HG03066 (cell line): Measurements from ENCODE around the gene SH3D21.

Source experiments
- ATAC-seq: cut with Tn5 transposase; IDR thresholded peaks from one replicate; pipeline ENCODE4 v1.9.1; 2021; ENCODE audit warnings: low read depth; ENCODE audit not compliant: unreplicated experiment

Gene SH3D21

DNA sequence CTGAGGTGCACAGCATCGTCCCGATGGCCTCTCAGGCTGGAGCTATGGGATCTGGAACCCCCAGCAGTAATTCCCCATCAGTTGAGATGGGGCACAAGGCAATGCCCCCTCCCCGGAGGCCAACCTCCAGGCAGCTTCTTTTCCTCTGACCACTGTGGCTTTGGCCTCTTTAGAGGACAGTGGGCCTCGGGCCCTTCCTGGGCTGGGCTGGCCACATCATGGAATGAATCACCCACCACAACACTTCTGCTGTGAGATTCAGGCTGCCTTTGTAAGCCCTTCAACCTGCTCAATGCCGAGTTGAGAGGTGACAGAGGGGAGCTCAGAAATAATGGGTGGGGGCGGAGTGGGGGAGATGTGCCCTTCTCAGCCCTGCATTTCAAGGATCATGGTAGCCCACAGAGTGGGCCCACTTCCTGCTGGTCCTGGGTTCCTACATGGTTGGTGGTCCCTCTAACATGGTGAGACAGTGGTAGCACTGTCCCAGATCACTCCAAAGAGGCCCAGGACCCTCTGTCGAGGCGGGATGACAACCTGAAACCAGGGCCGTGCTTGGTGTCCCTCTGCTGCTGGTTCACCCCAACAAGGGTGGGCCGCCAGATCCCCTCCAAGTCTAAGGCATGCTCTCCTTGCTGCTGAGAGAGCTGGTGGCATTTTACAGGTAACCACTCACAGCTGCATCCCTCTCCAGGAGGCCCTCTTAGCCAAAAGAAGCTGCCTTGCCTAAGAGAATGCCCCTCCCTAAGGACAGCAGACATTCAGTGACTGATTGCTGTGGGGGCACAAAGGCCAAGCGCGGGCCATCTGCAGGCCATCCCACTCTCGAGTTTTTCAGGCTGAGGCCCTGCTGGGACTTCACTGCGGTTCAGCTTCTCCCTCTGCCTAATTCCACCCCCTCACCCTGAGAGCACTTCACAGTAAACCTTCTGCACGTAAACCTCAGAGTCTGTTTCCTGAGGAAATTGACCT, 47.0 kb downstream of the SH3D21 start:
- ATAC-seq: no peak

DNA sequence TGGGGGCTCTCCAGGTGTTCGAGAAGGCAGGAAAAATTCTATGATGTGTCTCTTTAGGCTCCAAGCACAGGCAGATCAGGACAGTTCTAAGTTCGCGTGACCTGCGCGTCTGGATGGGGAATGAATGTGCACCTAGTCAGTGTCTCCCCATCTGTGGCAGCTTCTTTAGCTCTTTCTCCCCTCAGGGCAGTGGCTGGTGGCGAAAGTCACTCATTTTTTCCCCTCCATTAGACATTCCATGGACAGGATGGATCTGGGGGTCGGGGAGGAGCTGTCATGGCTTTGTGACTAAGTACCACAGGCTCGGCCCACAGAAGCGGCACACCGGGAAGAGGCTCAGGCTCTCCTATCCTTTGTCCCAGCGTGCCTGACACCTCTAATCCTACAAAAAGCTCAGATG, 48.3 kb downstream of the SH3D21 start:
- no peak for ATAC-seq

DNA sequence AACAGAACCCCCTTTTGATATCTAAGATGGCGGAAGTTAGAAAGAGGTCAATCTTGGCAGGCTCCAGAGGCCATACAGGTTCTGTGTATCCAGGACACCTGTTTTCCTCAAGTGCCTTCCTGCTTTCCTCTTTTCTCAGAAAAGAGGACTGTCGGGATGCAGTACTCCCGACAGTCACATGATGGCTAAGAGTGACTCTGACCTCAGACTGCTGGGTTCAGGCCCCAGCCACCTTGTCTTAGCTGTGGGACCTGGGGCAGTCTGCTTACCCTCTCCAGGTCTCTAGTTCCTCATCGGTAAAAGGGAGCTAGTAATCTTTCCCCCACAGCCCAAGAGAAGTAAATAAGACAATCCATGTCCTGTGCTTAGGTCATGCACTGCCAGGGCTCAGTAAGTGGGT, 49.6 kb downstream of the SH3D21 start:
- no peak for ATAC-seq

DNA sequence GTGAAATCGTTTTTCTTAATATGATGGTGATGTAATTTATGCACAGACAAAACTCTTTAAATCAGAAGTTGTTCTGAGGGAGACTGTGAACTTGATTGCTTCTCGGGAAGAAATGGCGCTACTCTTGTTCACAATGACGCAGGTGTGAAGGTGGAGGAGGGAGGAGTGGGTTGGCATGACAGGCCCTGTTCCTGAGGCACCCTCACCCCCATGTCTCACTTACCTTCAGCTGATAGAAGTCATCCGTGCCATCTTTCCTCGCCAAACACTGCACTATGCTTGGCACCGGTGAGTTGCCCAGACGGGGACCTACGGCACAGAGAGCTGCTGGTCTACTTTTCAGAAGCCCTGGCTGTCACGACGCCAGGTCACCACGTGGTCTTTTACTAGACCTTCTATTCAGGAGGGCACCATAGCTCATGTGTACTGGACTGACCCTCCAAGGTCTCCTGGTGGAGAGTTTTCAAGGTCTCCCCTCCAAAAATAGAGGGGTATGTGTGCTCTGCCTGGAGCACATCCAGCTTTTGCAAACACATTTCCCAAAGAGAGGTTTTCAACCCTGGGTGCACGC, 52.4 kb downstream of the SH3D21 start:
- no peak for ATAC-seq

DNA sequence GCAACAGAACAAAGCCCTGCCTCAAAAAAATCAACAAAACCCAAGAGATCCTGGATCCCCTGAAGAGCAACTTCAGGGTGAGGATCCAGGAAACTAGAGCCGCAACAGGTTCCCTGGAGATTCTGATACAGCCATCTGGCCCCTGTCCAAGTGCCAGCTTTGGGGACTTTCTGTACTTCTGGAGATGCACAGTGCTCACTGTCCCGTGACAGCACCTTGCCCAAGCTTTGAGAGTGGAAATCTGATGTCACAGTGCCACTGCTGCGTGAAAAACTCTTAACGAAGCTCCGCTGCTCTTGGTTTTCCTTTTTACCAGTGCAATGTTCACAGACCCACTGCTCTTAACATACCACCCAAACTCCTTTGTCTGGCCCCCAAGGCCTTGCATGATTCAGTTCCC, 53.2 kb downstream of the SH3D21 start:
- no peak for ATAC-seq

DNA sequence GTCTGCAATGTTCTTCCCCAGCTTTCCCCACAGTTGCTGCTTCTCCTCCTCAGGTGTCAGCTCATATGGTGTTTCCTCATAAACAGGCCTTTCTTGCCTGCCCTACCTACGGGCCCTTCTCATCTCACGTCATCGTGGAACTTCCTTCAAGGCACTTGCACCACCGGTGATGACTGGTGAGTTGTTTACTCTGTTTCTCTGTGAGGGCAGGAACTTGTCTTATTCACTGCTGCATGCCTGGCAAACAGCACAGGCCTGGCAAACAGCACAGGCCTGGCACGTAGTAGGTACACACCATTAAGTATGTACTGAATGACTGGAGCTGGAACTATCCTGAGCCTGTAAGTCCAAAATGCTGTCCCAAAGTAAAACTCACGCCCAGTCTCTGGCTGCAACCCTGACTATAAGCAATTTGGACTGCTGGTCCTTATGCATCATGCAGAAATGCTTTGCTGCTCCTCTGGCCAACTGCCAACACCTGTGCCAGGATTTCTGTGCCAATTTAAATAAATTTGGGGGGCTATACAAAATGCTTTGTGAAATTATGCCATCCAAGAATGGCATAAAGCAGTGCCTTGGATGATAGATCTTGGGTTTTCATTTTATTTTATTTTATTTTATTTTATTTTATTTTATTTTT, 53.9 kb downstream of the SH3D21 start:
- no peak for ATAC-seq

DNA sequence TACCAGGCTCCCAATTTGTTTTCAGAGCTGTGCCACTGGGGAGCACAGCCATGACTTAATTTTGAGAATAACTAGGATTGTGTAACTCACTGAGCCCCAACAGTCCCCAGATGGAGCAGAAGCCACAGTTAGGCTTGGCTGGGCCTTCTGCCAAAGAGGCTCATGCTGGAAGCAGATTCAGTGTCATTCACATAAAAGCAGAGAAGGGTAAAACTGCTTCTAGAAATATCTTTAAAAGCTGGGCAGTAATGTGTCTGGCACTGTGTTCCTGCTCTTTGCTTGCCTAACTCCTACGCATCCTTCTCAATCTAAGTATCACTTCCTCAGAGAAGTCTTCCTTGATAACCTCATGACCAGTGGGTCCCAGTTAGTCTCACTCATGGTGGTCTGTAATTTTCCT, 59.2 kb downstream of the SH3D21 start:
- no peak for ATAC-seq

DNA sequence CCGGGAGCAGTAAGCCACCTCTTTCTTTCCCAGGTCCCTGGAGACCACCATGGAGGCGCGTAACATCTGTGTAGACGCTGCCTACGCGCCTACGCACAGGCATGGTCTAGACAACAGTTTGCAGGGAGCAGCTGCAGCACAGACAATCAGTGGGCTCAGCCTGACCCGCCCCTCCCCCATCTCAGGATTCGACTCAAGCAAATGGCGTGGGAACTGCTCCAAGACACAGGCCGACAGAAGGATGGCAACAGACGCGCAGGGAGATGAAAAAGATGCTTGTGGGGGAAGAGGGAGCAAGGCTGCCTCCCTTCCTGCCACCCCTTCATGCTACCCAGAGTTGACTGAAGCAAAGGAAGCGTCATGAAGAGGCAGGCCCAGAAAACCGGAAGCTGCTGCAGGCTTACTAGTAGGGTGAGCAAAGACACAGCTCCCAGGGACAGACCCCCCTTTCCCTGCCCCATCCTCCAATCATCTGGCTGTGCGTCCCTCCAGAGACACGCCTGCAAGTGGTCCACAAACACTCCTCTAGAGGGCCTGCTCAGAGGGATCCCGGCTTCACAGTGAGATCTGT, 60.0 kb downstream of the SH3D21 start:
- ATAC-seq: no peak

DNA sequence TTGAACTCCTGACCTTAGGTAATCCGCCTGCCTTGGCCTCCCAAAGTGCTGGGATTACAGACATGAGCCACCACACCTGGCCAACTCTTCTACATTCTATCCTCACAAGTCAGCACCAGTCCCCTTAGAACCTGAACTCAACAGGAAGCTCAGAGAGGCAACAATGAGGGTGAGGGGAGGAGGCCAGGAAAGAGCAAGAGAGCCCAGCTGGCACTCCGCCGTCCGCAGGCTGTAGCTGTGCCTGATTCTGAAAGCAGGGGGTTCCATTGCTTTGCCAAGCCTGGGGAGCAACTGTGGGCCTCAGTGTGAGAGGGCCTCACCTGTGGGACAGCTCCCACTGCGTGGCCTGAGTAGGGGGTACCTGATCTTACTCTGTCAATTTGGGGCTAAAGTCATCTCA, 60.9 kb downstream of the SH3D21 start:
- no peak for ATAC-seq

DNA sequence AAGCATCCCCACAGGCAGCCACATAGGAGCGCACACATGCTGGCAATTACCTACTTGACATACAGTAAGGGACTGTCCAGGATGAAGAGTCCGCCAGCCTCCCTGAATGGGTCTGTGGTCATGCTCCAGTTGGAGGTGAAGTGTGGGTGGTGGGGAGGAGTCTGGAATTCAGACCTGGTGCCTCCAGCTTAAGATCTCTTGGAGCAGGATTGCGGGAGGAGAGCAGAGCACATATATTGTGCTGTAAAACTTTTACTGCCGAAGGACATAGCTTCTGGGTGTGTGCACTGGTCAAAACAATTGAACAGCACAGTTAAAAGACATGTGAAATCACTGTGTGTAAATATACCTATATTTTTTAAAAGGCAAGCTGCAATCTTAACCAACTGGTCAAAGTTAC, 61.6 kb downstream of the SH3D21 start:
- ATAC-seq: no peak

DNA sequence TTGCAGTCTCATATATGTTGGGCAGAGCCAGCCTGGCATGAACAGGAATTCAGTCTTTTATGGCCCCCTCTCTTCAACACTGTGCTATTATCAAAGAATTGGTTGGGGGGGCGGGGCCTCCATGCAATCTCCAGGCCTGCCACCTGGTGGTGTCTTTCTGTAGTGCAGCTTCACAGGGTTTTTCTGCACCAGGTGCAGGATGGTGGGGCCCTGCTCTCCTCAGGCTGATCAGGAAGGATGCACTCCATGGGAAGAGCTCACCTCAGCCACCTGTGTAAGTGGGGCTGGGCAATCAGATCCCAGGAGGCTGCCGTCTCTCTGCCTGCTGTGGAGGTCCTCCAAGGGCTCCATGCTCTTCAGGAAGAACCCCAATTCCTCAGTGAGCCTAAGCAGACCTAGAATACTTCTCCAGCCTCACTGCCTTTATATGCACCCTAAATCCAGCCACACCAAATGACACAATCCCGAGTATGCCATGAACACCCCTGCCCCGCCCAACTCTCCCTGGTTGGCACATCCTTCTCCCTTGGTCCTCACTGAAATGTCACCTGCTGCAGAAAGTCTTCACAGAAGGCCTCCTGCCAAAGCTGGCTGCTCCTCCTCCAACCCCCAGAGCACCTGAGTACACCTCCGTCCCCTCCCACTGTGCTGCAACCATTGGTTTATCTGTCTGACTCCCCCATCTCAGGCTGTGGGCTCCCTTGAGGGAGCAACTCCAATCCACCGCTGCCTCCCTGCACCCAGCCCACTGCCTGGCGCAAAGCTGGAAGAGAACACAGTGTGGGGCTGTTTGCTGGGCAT, 63.1 kb downstream of the SH3D21 start:
- ATAC-seq: no peak
